HG02678 (cell line): ENCODE data around the gene ZNRF3.
"Not testable (repeated sequence)": the region's sequence is repeated elsewhere in the genome, so short reads cannot be mapped to it uniquely, and the experiment has no call there.

Experiments used
- ATAC-seq: cut with Tn5 transposase; IDR thresholded peaks from one replicate; pipeline ENCODE4 v1.9.1; 2021; ENCODE audit warnings: mild to moderate bottlenecking, moderate library complexity; ENCODE audit not compliant: unreplicated experiment

ZNRF3 gene

GRCh38 chr22:28882878-28883656 is at the start of gene ZNRF3:
TSS of gene ZNRF3 (plus strand) at chr22:28883572. CDS start at chr22:28883767, 195 bp downstream.
- peak; percentile 78 for ATAC-seq

- no peak for ATAC-seq
Observed at GRCh38 chr22:28835630-28836189, 47.7 kb upstream of the ZNRF3 start.

- ATAC-seq: no peak
Observed at GRCh38 chr22:28837640-28838039, 45.7 kb upstream of the ZNRF3 start.

GRCh38 chr22:28838971-28839370 is 44.4 kb upstream of the ZNRF3 start:
- ATAC-seq: no peak

- no peak for ATAC-seq
Observed at GRCh38 chr22:28841111-28841510, 42.3 kb upstream of the ZNRF3 start.

- ATAC-seq: no peak
Observed at GRCh38 chr22:28843633-28844032, 39.7 kb upstream of the ZNRF3 start.

- not testable (repeated sequence) for ATAC-seq
Observed at GRCh38 chr22:28844277-28844676, 39.1 kb upstream of the ZNRF3 start.

GRCh38 chr22:28846994-28847393 is 36.4 kb upstream of the ZNRF3 start:
- ATAC-seq: no peak

GRCh38 chr22:28855355-28856094 is 27.8 kb upstream of the ZNRF3 start:
- ATAC-seq: no peak

GRCh38 chr22:28856095-28856455 is 27.3 kb upstream of the ZNRF3 start:
- no peak for ATAC-seq

- no peak for ATAC-seq
Observed at GRCh38 chr22:28857288-28857687, 26.1 kb upstream of the ZNRF3 start.

- no peak for ATAC-seq
Observed at GRCh38 chr22:28864878-28865596, 18.3 kb upstream of the ZNRF3 start.

- no peak for ATAC-seq
Observed at GRCh38 chr22:28867191-28867590, 16.2 kb upstream of the ZNRF3 start.

GRCh38 chr22:28868389-28868788 is 15.0 kb upstream of the ZNRF3 start:
- not testable (repeated sequence) for ATAC-seq

- ATAC-seq: no peak
Observed at GRCh38 chr22:28869736-28870135, 13.6 kb upstream of the ZNRF3 start.

- ATAC-seq: no peak
Observed at GRCh38 chr22:28873183-28873963, 10.0 kb upstream of the ZNRF3 start.

GRCh38 chr22:28874061-28874460 is 9.3 kb upstream of the ZNRF3 start:
- no peak for ATAC-seq

GRCh38 chr22:28874811-28875320 is 8.5 kb upstream of the ZNRF3 start:
- ATAC-seq: no peak

GRCh38 chr22:28882545-28882877 is 861 bp upstream of the ZNRF3 start:
- ATAC-seq: no peak

GRCh38 chr22:28883657-28883916 is 215 bp downstream of the ZNRF3 start:
- ATAC-seq: no peak
